BE2C (cell line): ENCODE results near the gene UBQLN1.

Experiments
- DNase-seq: peaks from one replicate; pipeline ENCODE4 v3.0.0-alpha.2; 2020
- H3K27me3 ChIP-seq: fragments of 250-450 bp; sonication (Bioruptor Pico); 2 replicates; pipeline ENCODE4 v1.5.1; 2020; ENCODE audit warnings: mild to moderate bottlenecking
- H3K36me3 ChIP-seq: fragments of 250-450 bp; sonication (Bioruptor Pico); 2 replicates; pipeline ENCODE4 v1.5.1; 2020; ENCODE audit warnings: mild to moderate bottlenecking
- H3K4me1 ChIP-seq: fragments of 250-450 bp; sonication (Bioruptor Pico); 2 replicates; pipeline ENCODE4 v1.5.1; 2020
- H3K4me3 ChIP-seq: 2 replicates; pipeline ENCODE4 v1.5.1; 2011; ENCODE audit warnings: low read depth, low read length
- H3K9me3 ChIP-seq: fragments of 250-450 bp; sonication (Bioruptor Pico); 2 replicates; pipeline ENCODE4 v1.5.1; 2020
- CTCF ChIP-seq: IDR thresholded peaks from 2 replicates; pipeline ENCODE4 v1.5.1; 2012; ENCODE audit warnings: mild to moderate bottlenecking, low read depth, low read length

Gene UBQLN1

GRCh38 chr9:83724436-83724835 lies 16.7 kb upstream of the UBQLN1 start:
- DNase-seq = no peak
- H3K36me3 ChIP-seq = no peaks in the 10 kb centered on the region
- H3K4me3 ChIP-seq = no peak overlapping the region
- no peaks in the 10 kb centered on the region for H3K9me3 ChIP-seq
- H3K27me3 ChIP-seq = no peaks in the 10 kb centered on the region
- TF ChIP-seq CTCF = no peak
- H3K4me1 ChIP-seq = no peaks in the 10 kb centered on the region

GRCh38 chr9:83722726-83723495 lies 15.2 kb upstream of the UBQLN1 start:
- no peaks in the 10 kb centered on the region for H3K9me3 ChIP-seq
- DNase-seq = no peak
- TF ChIP-seq CTCF = no peak
- H3K4me1 ChIP-seq = no peaks in the 10 kb centered on the region
- no peaks in the 10 kb centered on the region for H3K36me3 ChIP-seq
- H3K27me3 ChIP-seq = no peaks in the 10 kb centered on the region
- no peak overlapping the region for H3K4me3 ChIP-seq

GRCh38 chr9:83721509-83721908 lies 13.8 kb upstream of the UBQLN1 start:
- H3K36me3 ChIP-seq = no peaks in the 10 kb centered on the region
- DNase-seq = no peak
- no peak for TF ChIP-seq CTCF
- no peaks in the 10 kb centered on the region for H3K27me3 ChIP-seq
- H3K4me1 ChIP-seq = no peaks in the 10 kb centered on the region
- no peak overlapping the region for H3K4me3 ChIP-seq
- H3K9me3 ChIP-seq = no peaks in the 10 kb centered on the region

GRCh38 chr9:83715794-83716193 lies 8.0 kb upstream of the UBQLN1 start:
- Histone ChIP-seq H3K4me3 (no peak overlapping the region), H3K27me3 (no peaks in the 10 kb centered on the region), H3K9me3 (no peaks in the 10 kb centered on the region), H3K36me3 (no peaks in the 10 kb centered on the region), H3K4me1 (no peaks in the 10 kb centered on the region)
- no peak for DNase-seq
- TF ChIP-seq CTCF = no peak

- no peak for TF ChIP-seq CTCF
- no peak overlapping the region for H3K4me3 ChIP-seq
- no peaks in the 10 kb centered on the region for H3K36me3 ChIP-seq
- H3K4me1 ChIP-seq = no peaks in the 10 kb centered on the region
- no peaks in the 10 kb centered on the region for H3K9me3 ChIP-seq
- DNase-seq = no peak
- no peaks in the 10 kb centered on the region for H3K27me3 ChIP-seq
These were observed 7.5 kb upstream of the UBQLN1 start for GRCh38 chr9:83715221-83715620.

- H3K27me3 ChIP-seq = no peaks in the 10 kb centered on the region
- no peak overlapping the region for H3K4me3 ChIP-seq
- no peaks in the 10 kb centered on the region for H3K4me1 ChIP-seq
- no peaks in the 10 kb centered on the region for H3K36me3 ChIP-seq
- peak; percentile 38 for TF ChIP-seq CTCF
- DNase-seq = no peak
- no peaks in the 10 kb centered on the region for H3K9me3 ChIP-seq
These were observed 6.6 kb upstream of the UBQLN1 start for GRCh38 chr9:83714329-83714728.
